GM19328 (cell line): ENCODE measurements around the gene NACAD.

ENCODE experiments used
- ATAC-seq: cut with Tn5 transposase; IDR thresholded peaks from one replicate; pipeline ENCODE4 v1.9.1; 2021; ENCODE audit warnings: mild to moderate bottlenecking, moderate library complexity; ENCODE audit not compliant: unreplicated experiment

NACAD gene

GRCh38 chr7:45088821-45089340 is at the start of gene NACAD:
NACAD (minus strand) TSS chr7:45088969; CDS start chr7:45088894, 75 bp downstream.
- ATAC-seq: no peak

- ATAC-seq: no peak
Observed at GRCh38 chr7:45136106-45137060, 47.6 kb upstream of the NACAD start.

GRCh38 chr7:45133877-45134276 is 45.1 kb upstream of the NACAD start:
- ATAC-seq: no peak

DNA sequence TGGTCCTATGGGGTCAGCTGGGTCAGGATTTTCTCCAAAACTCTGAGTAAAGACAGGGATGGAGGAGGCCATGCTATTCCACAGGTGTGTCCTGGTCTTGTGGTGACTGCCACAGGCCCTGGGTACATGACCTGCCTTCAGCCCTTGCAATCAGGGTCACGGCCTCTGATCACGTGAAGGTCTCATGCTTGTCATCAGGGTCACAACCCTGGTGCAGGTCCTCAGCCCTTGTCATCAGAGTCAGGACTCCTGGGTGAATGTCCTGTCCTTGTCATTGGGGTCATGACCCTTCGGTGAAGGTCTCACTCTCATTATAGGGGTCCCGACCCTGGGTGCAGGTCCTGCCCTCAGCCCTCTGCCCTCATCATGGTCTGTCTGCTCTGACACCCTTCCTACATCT is 44.6 kb upstream of the NACAD start:
- ATAC-seq: no peak

- no peak for ATAC-seq
Observed at GRCh38 chr7:45132708-45133320, 44.0 kb upstream of the NACAD start.

GRCh38 chr7:45131891-45132290 is 43.1 kb upstream of the NACAD start:
- no peak for ATAC-seq

DNA sequence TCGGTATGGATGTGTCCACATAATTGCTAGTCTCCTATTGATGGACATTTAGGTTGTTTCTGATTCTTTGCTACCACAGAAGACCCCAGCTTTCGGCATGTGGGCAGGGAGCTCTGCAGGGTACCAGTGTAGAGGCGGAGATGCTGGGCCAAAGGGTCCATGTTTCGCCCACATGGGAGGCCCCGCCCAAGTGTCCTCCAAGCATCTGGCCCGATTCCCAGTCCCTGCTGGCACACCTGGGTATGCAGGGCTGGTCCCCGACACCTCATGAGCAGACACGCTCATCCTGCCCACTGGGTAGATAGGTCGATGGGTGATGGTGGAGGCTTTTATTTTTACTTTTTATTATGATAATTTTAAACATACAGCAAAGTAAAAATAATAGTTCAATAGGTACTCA is 42.1 kb upstream of the NACAD start:
- no peak for ATAC-seq

- no peak for ATAC-seq
Observed at GRCh38 chr7:45129906-45130305, 41.1 kb upstream of the NACAD start.

GRCh38 chr7:45129181-45129800 is 40.5 kb upstream of the NACAD start:
- ATAC-seq: no peak

DNA sequence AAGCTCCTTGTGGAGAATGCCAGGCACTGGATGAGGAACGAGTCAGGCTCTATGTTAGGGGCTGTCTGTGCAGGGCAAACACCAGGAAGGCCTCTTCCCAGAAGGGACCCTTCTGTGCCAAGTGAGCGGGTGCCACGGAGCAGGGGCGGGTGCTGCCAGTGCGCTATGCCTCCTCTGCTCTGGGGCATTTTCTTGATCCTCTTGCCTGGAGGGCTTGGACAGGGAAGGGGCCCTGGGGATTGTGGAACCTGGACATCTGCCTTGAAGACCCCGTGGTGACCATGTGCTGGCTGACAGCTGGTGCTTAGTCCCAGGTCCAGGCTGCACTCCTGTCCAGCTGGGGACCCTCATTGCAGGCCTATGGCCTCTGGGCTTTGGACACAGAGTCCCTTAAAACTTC is 38.2 kb upstream of the NACAD start:
- no peak for ATAC-seq

DNA sequence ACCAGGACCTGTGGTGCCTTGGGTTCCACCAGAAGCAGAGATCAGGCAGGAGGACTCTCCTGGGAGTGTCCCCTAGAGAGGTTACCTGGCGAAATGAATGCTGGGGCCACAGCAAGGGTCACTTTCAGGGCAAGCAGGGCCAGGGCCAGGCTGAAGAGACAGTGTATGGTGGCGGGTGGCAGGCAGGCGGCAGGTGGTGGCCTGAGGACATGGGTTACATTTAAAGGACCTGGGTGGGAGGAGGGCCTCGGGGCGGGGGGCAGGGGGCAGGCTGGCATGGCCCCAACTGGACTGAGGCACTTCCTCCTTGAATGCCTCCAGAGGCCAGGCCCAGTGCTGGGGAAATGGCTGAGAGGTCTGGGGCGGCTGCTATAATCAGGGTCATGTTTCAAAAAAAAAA is 37.4 kb upstream of the NACAD start:
- no peak for ATAC-seq

DNA sequence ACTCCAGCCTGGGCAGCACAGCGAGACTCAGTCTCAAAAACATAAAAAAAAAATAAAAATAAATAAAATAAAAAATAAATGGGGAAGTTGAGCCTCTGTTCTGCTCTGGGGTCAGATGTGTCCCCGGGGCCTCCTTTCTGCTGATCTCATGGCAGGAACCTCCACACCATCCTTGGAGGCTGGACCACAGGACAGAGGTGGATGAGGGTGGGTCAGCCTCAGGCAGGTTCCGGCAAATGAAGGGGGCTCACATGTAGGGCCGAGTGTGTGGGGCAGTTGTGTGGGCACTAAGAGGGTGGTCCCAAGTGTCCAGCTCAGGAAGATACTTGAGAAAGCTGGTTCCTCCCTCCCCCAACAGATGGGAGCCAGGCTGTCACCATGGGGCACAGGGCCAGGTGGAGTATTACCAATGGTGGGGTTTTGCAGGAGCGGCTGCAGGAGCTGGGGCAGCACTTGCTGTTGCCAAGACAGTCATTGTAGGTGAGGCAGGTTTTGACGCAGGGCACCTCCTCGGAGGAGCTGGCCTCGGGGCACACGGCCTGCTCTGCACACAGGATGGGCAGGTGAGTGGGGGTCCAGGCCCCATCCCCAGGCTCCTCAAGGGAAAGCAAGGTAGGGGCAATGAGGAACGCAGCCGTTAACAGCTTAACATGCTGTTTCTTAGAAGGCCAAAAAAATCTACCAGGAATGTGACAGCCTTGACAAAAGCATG is 36.6 kb upstream of the NACAD start:
- no peak for ATAC-seq

- no peak for ATAC-seq
Observed at GRCh38 chr7:45123913-45124710, 35.3 kb upstream of the NACAD start.

- ATAC-seq: no peak
Observed at GRCh38 chr7:45122975-45123860, 34.4 kb upstream of the NACAD start.

DNA sequence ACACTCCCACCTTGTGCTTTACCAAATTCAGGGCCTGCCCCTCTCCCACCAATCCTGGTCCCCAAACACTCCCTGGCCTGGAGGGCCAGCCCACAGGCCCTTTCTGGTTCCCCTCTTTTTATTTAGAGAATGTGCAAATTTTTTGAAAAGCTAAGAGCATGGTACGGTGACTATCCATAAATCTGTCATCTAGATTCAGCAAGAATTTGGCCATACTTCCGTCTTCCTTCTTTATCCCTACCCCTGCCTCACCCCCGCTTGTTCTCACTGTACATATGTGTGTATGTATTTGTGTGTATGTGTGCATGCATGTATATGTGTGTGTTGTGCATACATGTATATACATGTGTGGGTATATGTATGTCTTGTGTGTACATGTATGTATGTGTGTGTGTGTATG is 30.8 kb upstream of the NACAD start:
- no peak for ATAC-seq

DNA sequence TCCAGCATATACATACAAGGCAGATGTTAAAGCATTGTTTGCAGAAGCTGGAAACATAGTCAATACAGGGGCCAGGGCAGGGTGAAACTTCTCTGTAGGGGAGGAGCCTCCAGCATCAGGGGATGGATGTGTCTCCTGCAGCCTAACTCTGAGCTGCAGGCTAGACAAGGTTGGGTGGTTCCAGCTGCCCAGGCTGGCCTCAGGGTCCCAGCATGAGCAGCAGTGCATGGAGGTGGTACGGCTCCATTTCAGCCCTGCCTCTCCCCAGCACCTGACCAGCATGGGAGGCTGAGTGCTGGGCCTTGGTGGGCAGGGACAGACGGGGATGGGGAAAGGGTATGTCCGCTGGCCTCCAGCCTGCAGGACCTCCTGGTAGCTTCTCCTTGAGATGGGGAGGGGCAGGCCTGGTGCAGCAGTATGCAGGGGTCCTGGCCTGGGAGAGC is 30.1 kb upstream of the NACAD start:
- no peak for ATAC-seq

DNA sequence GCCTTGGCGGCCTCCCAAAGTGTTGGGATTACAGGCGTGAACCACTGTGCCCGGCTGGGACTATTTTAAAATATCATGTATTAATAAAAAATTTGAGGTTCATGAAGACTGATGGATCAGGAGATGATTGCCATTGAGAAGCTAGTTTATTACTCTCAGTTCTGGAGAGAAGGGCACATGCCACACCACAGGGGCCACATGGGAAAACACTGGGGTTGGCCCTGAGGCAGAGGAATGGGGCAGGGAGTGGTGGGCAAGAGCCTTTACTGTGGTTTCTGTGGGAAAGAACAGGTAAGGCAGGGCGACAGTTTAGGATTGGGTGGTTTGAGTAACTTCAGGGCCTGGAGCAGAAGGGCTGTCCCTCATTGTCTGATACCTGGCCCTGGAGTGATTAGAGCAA is 29.5 kb upstream of the NACAD start:
- no peak for ATAC-seq

DNA sequence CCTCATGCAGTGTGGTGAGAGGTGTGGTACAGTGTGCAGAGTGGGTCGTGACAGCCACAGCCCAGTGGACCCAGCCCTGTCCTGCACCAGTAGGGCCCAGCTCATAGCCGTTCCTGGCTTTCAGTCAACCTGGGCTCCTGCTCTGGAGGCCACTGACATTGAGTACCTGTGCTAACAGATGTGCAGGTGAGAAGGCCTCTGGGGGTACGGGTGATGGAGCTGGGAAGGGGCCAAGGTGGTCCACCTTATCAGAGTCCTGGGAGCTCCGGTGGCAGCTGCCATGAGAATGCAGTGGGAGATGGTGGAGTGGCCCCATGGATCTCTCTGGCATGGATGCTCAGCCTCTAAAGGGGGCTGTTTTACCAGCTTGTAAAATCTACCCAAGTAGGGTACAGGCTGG is 28.8 kb upstream of the NACAD start:
- ATAC-seq: no peak

- no peak for ATAC-seq
Observed at GRCh38 chr7:45116048-45116447, 27.3 kb upstream of the NACAD start.
